ENCODE data around the gene N4BP2.

The N4BP2 gene

GRCh38 chr4:40038977-40039376 is 17.7 kb upstream of the N4BP2 start:
- DNase-seq (ENCODE audit: extremely low spot score) = no peak
- ChIA-PET POLR2A (no interaction called here), CTCF (interaction anchor here (1.0 kb wide), 1 partner anchor 9 kb away, joined by 3 read pairs; no protein-coding TSS in a partner anchor)
- no peak for TF ChIP-seq CTCF (IDR thresholded peaks at IDR 0.05; ENCODE audit: control extremely low read depth, extremely low read depth, low read depth, missing control alignments)

- CTCF ChIA-PET = no interaction called here
- DNase-seq (ENCODE audit: extremely low spot score) = no peak
- POLR2A ChIA-PET = no interaction called here
Measured at GRCh38 chr4:40040908-40041307, 15.7 kb upstream of the N4BP2 start.

GRCh38 chr4:40043786-40044185 is 12.9 kb upstream of the N4BP2 start:
- CTCF ChIA-PET = interaction anchor here (0.7 kb wide), 1 partner anchor 15 kb away, joined by 3 read pairs; no protein-coding TSS in a partner anchor
- POLR2A ChIA-PET = no interaction called here
- DNase-seq (ENCODE audit: extremely low spot score) = no peak
- no peak for TF ChIP-seq CTCF (IDR thresholded peaks at IDR 0.05; ENCODE audit: control extremely low read depth, extremely low read depth, low read depth, missing control alignments)

More at GRCh38 chr4:40040908-40041307, 15.7 kb upstream of the N4BP2 start:
- no peak for TF ChIP-seq CTCF (IDR thresholded peaks at IDR 0.05; ENCODE audit: control extremely low read depth, extremely low read depth, low read depth, missing control alignments)

- ChIA-PET POLR2A (no interaction called here), CTCF (interaction anchor here (0.9 to 3.7 kb wide), 4 partner anchors 10 to 279 kb away, joined by 3 to 17 read pairs (median 5); partner anchors contain the start of genes N4BP2 and PDS5A)
- DNase-seq (ENCODE audit: extremely low spot score) = peak; percentile 31
- no peak for TF ChIP-seq CTCF (IDR thresholded peaks at IDR 0.05; ENCODE audit: control extremely low read depth, extremely low read depth, low read depth, missing control alignments)
Measured at GRCh38 chr4:40046311-40046980, 10.2 kb upstream of the N4BP2 start.

- no peak for TF ChIP-seq CTCF (IDR thresholded peaks at IDR 0.05; ENCODE audit: control extremely low read depth, extremely low read depth, low read depth, missing control alignments)
- ChIA-PET POLR2A (no interaction called here), CTCF (interaction anchor here (1.3 kb wide), 1 partner anchor 9 kb away, joined by 3 read pairs; no protein-coding TSS in a partner anchor)
- no peak for DNase-seq (ENCODE audit: extremely low spot score)
Measured at GRCh38 chr4:40053161-40053560, 3.5 kb upstream of the N4BP2 start.

- TF ChIP-seq CTCF (IDR thresholded peaks at IDR 0.05; ENCODE audit: control extremely low read depth, extremely low read depth, low read depth, missing control alignments) = no peak
- ChIA-PET CTCF (interaction anchor here (1.0 to 3.1 kb wide), 13 partner anchors 9 to 270 kb away, joined by 3 to 17 read pairs (median 4); no protein-coding TSS in a partner anchor), POLR2A (no interaction called here)
- peak; percentile 48 for DNase-seq (ENCODE audit: extremely low spot score)
Measured at GRCh38 chr4:40055511-40055862, 1.2 kb upstream of the N4BP2 start.

All from GM10248 (cell line).